Type B pancreatic cell (in vitro differentiated cells): ENCODE data around the gene SLC25A38. TPM values are rescaled to one million over a fixed set of nuclear protein-coding genes. Genes with fewer than 3 reads are reported as not detected.
"Not testable (repeated sequence)": the region's sequence is repeated elsewhere in the genome, so short reads cannot be mapped to it uniquely, and the experiment has no call there.

Experiments used
- DNase-seq: peaks from one replicate; pipeline ENCODE4 v3.0.0; 2021; ENCODE audit warnings: mixed read lengths; ENCODE audit not compliant: unreplicated experiment; ENCODE audit errors: extremely low spot score
- H3K27ac Mint-ChIP-seq: 2 replicates; pipeline ENCODE4 v1.8.0; 2021; ENCODE audit warnings: mild to moderate bottlenecking, mixed read lengths
- H3K27me3 Mint-ChIP-seq: 2 replicates; pipeline ENCODE4 v1.8.0; 2021; ENCODE audit warnings: mixed read lengths
- H3K36me3 Mint-ChIP-seq: 2 replicates; pipeline ENCODE4 v1.8.0; 2021; ENCODE audit warnings: mixed read lengths
- H3K4me1 Mint-ChIP-seq: one replicate; pipeline ENCODE4 v1.8.0; 2021; ENCODE audit warnings: mixed read lengths; ENCODE audit not compliant: unreplicated experiment
- H3K4me3 Mint-ChIP-seq: 2 replicates; pipeline ENCODE4 v1.8.0; 2021; ENCODE audit warnings: mild to moderate bottlenecking, mixed read lengths
- H3K9me3 Mint-ChIP-seq: 2 replicates; pipeline ENCODE4 v1.8.0; 2021; ENCODE audit warnings: mixed read lengths
- total RNA-seq: library from RNA; stranded (reverse); gene quantifications from 2 replicates; pipeline ENCODE4 v1.2.1, GENCODE V29; 2021; ENCODE audit warnings: low replicate concordance
- TF ChIP-seq, protein P1 (sequence below): fragments of 200-600 bp; sonication (generic); conservative IDR thresholded peaks from 2 replicates; pipeline ENCODE4 v1.5.0; 2021; ENCODE audit warnings: antibody characterized with exemption, mild to moderate bottlenecking

Gene SLC25A38
- total RNA-seq, 1 donor from 2014 or later: 26.9 TPM

DNA sequence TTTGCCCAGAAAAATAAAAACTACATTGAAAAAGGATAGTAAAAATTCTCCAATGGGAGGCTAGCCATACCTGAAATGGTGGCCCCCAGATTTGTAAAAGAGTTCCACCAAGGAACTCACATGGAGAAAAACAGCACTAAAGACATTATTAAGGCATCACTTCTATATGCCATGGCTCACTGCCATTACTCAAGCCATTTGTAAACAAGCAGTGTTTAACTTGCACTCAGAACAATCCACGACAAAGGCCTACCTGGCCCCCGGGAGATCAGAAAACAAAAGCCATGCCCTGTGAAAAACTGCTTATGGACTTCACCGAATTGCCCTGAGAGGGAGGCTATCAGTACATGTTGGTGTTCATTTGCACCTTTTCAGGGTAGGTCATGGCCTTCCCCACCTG lies 34.1 kb upstream of the SLC25A38 start:
- Mint-ChIP-seq H3K36me3 (no peaks in the 10 kb centered on the region), H3K9me3 (no peaks in the 10 kb centered on the region), H3K4me1 (no peaks in the 10 kb centered on the region), H3K4me3 (no peak overlapping the region), H3K27ac (no peak overlapping the region), H3K27me3 (no peaks in the 10 kb centered on the region)
- no peak for DNase-seq
- TF ChIP-seq, protein P1, sequence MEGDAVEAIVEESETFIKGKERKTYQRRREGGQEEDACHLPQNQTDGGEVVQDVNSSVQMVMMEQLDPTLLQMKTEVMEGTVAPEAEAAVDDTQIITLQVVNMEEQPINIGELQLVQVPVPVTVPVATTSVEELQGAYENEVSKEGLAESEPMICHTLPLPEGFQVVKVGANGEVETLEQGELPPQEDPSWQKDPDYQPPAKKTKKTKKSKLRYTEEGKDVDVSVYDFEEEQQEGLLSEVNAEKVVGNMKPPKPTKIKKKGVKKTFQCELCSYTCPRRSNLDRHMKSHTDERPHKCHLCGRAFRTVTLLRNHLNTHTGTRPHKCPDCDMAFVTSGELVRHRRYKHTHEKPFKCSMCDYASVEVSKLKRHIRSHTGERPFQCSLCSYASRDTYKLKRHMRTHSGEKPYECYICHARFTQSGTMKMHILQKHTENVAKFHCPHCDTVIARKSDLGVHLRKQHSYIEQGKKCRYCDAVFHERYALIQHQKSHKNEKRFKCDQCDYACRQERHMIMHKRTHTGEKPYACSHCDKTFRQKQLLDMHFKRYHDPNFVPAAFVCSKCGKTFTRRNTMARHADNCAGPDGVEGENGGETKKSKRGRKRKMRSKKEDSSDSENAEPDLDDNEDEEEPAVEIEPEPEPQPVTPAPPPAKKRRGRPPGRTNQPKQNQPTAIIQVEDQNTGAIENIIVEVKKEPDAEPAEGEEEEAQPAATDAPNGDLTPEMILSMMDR: no peak

DNA sequence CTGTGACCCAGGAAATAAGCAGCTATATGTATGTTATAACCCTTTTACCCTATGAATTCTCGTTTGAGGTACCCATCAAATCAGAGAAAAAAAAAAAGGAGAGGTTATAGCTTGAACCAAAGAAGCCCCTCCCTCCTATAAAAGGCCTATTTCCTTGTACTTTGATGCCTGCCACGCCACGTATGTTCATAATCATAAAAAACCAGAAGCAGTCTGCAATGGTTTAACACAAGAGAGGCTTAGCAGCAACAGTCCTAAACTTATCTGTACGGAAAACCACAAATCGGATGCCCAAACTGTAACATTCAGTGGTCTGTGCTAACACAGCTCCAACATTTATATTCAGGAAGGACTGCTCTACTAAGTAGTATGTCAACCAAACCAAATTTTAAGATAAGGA lies 32.5 kb upstream of the SLC25A38 start:
- H3K27me3 Mint-ChIP-seq: no peaks in the 10 kb centered on the region
- no peaks in the 10 kb centered on the region for H3K4me1 Mint-ChIP-seq
- no peaks in the 10 kb centered on the region for H3K36me3 Mint-ChIP-seq
- TF ChIP-seq, protein P1: no peak
- no peak overlapping the region for H3K4me3 Mint-ChIP-seq
- H3K27ac Mint-ChIP-seq: no peak overlapping the region
- no peak for DNase-seq
- no peaks in the 10 kb centered on the region for H3K9me3 Mint-ChIP-seq

DNA sequence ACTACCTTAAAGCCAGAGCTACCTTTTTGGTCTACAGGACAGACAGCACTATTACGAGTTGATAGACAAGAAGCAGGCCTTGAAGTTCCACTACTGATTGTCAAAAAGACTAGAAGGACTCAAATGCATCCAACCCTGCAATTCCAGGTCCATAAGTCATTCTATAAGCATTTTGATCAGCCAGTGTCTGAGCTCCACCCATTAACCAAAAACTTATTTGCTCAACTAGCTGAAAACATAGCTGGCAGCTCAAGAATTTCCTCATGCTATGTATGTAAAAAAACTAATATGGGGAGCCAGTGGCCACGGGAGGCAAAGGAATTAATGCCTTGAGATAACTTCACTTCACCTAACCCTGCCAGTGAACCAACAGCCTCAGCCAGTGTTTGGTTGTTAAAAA lies 32.0 kb upstream of the SLC25A38 start:
- H3K4me1 Mint-ChIP-seq, H3K27me3 Mint-ChIP-seq, H3K27ac Mint-ChIP-seq, H3K36me3 Mint-ChIP-seq, DNase-seq, H3K9me3 Mint-ChIP-seq, H3K4me3 Mint-ChIP-seq: not testable (repeated sequence)

DNA sequence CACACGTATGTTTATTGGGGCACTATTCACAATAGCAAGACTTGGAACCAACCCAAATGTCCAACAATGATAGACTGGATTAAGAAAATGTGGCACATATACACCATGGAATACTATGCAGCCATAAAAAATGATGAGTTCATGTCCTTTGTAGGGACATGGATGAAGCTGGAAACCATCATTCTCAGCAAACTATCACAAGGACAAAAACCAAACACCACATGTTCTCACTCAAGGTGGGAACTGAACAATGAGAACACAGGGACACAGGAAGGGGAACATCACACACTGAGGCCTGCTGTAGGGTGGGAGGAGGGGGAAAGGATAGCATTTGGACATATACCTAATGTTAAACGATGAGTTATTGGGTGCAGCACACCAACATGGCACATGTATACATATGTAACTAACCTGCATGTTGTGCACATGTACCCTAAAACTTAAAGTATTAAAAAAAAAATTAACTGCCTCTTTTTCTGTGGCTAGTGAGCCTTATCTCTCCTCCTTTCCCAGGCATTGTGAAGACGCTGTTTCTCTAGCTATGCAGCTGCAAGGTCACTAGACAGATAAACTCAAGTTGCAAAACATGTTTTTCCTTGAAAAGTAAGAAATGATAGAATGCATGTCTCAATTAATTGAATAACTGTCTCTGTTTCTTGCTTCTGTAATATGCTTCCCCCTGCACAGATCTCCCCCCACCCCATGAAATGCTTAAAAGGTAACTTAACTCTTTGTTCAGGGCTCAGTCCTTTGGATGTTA lies 29.8 kb upstream of the SLC25A38 start:
- not testable (repeated sequence) for H3K4me3 Mint-ChIP-seq, H3K36me3 Mint-ChIP-seq, H3K27me3 Mint-ChIP-seq, H3K27ac Mint-ChIP-seq, H3K9me3 Mint-ChIP-seq, H3K4me1 Mint-ChIP-seq, DNase-seq

DNA sequence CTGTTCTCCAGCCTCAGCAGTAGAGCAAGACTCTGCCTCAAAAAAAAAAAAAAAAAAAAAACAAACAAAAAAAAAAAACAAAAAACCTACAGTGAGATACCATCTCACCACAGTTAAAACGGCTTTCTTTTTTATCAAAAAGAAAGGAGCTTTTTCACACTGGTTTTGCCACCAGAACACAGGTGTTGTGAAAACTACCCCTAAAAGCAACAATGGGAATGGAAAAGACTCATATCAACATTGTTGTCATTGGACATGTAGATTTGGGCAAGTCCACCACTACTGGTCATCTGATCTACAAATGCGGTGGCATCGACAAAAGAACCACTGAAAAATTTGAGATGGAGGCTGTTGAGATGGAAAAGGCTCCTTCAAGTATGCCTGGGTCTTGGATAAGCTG lies 24.8 kb upstream of the SLC25A38 start:
- Mint-ChIP-seq H3K27ac (no peak overlapping the region), H3K4me1 (peaks cover 7% of the 10 kb centered on the region), H3K9me3 (peaks cover 5% of the 10 kb centered on the region), H3K27me3 (peaks cover 4% of the 10 kb centered on the region), H3K36me3 (no peaks in the 10 kb centered on the region), H3K4me3 (no peak overlapping the region)
- DNase-seq: no peak
- TF ChIP-seq, protein P1: no peak

DNA sequence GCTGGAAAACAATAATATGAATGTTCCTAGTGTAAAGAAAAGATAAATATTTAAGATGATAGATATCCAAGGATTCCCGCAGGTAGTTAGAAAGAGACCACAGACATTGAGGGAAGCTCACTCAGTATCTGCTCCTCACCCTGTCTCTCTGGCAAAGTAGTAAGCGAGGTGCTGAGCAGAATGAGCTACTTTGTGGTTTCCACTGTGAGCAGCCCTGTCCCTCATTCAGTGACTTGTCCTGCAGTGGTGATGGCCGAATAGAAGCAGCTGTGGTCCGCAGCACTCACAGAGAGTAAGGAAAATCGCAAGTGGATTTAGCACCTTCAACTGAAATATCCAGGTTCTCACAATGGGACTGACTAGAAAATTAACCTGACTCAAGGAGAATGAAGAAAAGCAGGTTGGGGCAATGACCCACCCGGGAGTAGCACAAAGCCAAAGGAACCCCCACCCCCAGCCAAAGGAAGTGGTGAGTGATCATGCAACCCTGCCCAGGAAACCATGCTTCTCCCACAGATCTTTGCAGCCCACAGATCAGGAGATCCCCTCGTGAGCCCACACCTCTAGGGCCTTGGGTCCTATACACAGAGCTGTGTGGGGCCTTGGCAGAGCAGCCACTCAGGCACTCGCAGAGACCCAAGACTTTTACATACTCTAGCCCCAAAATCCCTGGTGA lies 21.8 kb upstream of the SLC25A38 start:
- TF ChIP-seq, protein P1: no peak
- Mint-ChIP-seq H3K27me3 (peaks cover 3% of the 10 kb centered on the region), H3K4me1 (peaks cover 7% of the 10 kb centered on the region), H3K36me3 (no peaks in the 10 kb centered on the region), H3K4me3 (no peak overlapping the region), H3K27ac (no peak overlapping the region), H3K9me3 (peaks cover 5% of the 10 kb centered on the region)
- DNase-seq: no peak
